ENCODE data around the gene FEM1B. TPM values are rescaled to one million over a fixed set of nuclear protein-coding genes. Genes with fewer than 3 reads are reported as not detected.

Gene FEM1B
- total RNA-seq, 1 donor, result 61.7 TPM

- TF ChIP-seq, protein P1, sequence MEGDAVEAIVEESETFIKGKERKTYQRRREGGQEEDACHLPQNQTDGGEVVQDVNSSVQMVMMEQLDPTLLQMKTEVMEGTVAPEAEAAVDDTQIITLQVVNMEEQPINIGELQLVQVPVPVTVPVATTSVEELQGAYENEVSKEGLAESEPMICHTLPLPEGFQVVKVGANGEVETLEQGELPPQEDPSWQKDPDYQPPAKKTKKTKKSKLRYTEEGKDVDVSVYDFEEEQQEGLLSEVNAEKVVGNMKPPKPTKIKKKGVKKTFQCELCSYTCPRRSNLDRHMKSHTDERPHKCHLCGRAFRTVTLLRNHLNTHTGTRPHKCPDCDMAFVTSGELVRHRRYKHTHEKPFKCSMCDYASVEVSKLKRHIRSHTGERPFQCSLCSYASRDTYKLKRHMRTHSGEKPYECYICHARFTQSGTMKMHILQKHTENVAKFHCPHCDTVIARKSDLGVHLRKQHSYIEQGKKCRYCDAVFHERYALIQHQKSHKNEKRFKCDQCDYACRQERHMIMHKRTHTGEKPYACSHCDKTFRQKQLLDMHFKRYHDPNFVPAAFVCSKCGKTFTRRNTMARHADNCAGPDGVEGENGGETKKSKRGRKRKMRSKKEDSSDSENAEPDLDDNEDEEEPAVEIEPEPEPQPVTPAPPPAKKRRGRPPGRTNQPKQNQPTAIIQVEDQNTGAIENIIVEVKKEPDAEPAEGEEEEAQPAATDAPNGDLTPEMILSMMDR (IDR thresholded peaks at IDR 0.05; ENCODE audit: insufficient read depth, low read depth, low read length), result no peak
- no peak overlapping the region for H3K4me3 ChIP-seq (ENCODE audit: low read depth, low read length)
- no peak for DNase-seq (ENCODE audit: low read depth)
These were observed 17.7 kb upstream of the FEM1B start for GRCh38 chr15:68259883-68260282.

GRCh38 chr15:68261241-68261640, 16.3 kb upstream of the FEM1B start:
- TF ChIP-seq, protein P1 (IDR thresholded peaks at IDR 0.05; ENCODE audit: insufficient read depth, low read depth, low read length), result no peak
- no peak overlapping the region for H3K4me3 ChIP-seq (ENCODE audit: low read depth, low read length)
- no peak for DNase-seq (ENCODE audit: low read depth)

- H3K4me3 ChIP-seq (ENCODE audit: low read depth, low read length), result no peak overlapping the region
- TF ChIP-seq, protein P1 (IDR thresholded peaks at IDR 0.05; ENCODE audit: insufficient read depth, low read depth, low read length), result no peak
- no peak for DNase-seq (ENCODE audit: low read depth)
These were observed 15.6 kb upstream of the FEM1B start for GRCh38 chr15:68261980-68262379.

- H3K4me3 ChIP-seq (ENCODE audit: low read depth, low read length), result no peak overlapping the region
- TF ChIP-seq, protein P1 (IDR thresholded peaks at IDR 0.05; ENCODE audit: insufficient read depth, low read depth, low read length), result no peak
- no peak for DNase-seq (ENCODE audit: low read depth)
These were observed 14.8 kb upstream of the FEM1B start for GRCh38 chr15:68262514-68263356.

DNA sequence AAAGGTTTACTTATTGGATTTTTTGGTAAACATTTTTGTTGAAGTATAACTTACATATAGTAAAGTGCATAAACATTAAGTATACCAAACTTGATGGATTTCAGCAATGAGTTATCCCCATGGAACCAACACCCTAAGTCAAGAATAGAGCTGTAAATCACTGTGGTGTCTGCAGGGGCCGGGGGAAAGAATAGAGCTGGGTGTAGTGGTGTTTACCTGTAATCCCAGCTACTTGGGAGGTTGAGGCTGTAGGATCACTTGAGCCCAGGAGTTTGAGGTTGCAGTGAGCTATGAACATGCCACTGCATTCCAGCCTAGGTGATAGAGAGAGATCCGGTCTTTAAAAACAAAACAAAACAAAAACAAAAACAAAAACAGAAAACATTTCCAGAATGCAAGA, 13.3 kb upstream of the FEM1B start:
- TF ChIP-seq, protein P1 (IDR thresholded peaks at IDR 0.05; ENCODE audit: insufficient read depth, low read depth, low read length), result no peak
- H3K4me3 ChIP-seq (ENCODE audit: low read depth, low read length), result no peak overlapping the region
- DNase-seq (ENCODE audit: low read depth), result no peak

DNA sequence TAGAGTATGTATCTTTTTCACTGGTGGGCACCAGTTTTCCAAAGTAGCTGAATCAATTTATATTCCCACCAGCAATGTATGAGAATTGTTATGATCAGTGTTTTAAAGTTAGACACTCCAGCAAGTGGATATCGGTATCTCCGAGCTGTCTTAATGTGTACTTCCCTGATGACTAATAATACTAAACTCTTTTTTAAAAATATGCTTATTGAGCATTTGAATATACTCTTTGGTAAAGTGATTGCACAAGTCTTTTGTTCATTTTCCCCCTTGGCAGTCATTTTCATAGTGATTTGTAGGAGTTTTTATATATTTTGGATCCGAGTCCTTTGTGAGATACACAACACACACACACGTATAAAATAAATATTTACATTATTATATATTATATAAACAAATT, 12.5 kb upstream of the FEM1B start:
- DNase-seq (ENCODE audit: low read depth), result no peak
- TF ChIP-seq, protein P1 (IDR thresholded peaks at IDR 0.05; ENCODE audit: insufficient read depth, low read depth, low read length), result no peak
- no peak overlapping the region for H3K4me3 ChIP-seq (ENCODE audit: low read depth, low read length)
